Muscle of arm (tissue), 14 donors: Measurements from ENCODE around the gene ENPP4. TPM values are rescaled to one million over a fixed set of nuclear protein-coding genes. Genes with fewer than 3 reads are reported as not detected.
"Not testable (repeated sequence)": the region's sequence is repeated elsewhere in the genome, so short reads cannot be mapped to it uniquely, and the experiment has no call there.

Source experiments
- DNase-seq: peaks from one replicate; pipeline ENCODE4 v3.0.0-alpha.2; 2013
- long read RNA-seq, 11 donors: transcript quantifications; one replicate each; lab custom pipeline, GENCODE V29; 2026
- polyA plus RNA-seq, 12 donors: library from polyadenylated mRNA; unstranded; fragments of 120-200 nt; gene quantifications; one replicate each; pipeline ENCODE4 v1.2.1, GENCODE V29; 2013; ENCODE audit not compliant: insufficient read length in 12 of 12

Gene ENPP4
- polyA plus RNA-seq = 10 to 100 TPM in 11 of 12 donors, not detected in 1; 13.7 to 58.4 (median 41.3) TPM
- long read RNA-seq, donor 1, full-length matches to known transcripts = 5 of 5 reads
- long read RNA-seq, donor 1, partial matches to known transcripts = 0 of 5 reads
- long read RNA-seq, donor 1, other reads (novel, unspliced or antisense) = 0 of 5 reads
- long read RNA-seq, donor 2, full-length matches to known transcripts = 11 of 18 reads
- long read RNA-seq, donor 2, partial matches to known transcripts = 7 of 18 reads
- long read RNA-seq, donor 2, other reads (novel, unspliced or antisense) = 0 of 18 reads
- long read RNA-seq, donor 3, full-length matches to known transcripts = 3 of 3 reads
- long read RNA-seq, donor 3, partial matches to known transcripts = 0 of 3 reads
- long read RNA-seq, donor 3, other reads (novel, unspliced or antisense) = 0 of 3 reads
- long read RNA-seq, donor 4, full-length matches to known transcripts = 2 of 2 reads
- long read RNA-seq, donor 4, partial matches to known transcripts = 0 of 2 reads
- long read RNA-seq, donor 4, other reads (novel, unspliced or antisense) = 0 of 2 reads
- long read RNA-seq, donor 5, full-length matches to known transcripts = 14 of 14 reads
- long read RNA-seq, donor 5, partial matches to known transcripts = 0 of 14 reads
- long read RNA-seq, donor 5, other reads (novel, unspliced or antisense) = 0 of 14 reads
- long read RNA-seq, donor 6, full-length matches to known transcripts = 6 of 6 reads
- long read RNA-seq, donor 6, partial matches to known transcripts = 0 of 6 reads
- long read RNA-seq, donor 6, other reads (novel, unspliced or antisense) = 0 of 6 reads
- long read RNA-seq, donor 7, full-length matches to known transcripts = 2 of 2 reads
- long read RNA-seq, donor 7, partial matches to known transcripts = 0 of 2 reads
- long read RNA-seq, donor 7, other reads (novel, unspliced or antisense) = 0 of 2 reads
- long read RNA-seq, donor 8, full-length matches to known transcripts = 21 of 21 reads
- long read RNA-seq, donor 8, partial matches to known transcripts = 0 of 21 reads
- long read RNA-seq, donor 8, other reads (novel, unspliced or antisense) = 0 of 21 reads
- long read RNA-seq, donor 9, full-length matches to known transcripts = 2 of 2 reads
- long read RNA-seq, donor 9, partial matches to known transcripts = 0 of 2 reads
- long read RNA-seq, donor 9, other reads (novel, unspliced or antisense) = 0 of 2 reads
- long read RNA-seq, donor 10, full-length matches to known transcripts = 13 of 20 reads
- long read RNA-seq, donor 10, partial matches to known transcripts = 7 of 20 reads
- long read RNA-seq, donor 10, other reads (novel, unspliced or antisense) = 0 of 20 reads
- long read RNA-seq, donor 11, full-length matches to known transcripts = 12 of 17 reads
- long read RNA-seq, donor 11, partial matches to known transcripts = 5 of 17 reads
- long read RNA-seq, donor 11, other reads (novel, unspliced or antisense) = 0 of 17 reads

- peak; percentile 83 for DNase-seq
These were observed at the start of gene ENPP4 for GRCh38 chr6:46129629-46130511. TSS of gene ENPP4 (plus strand) at chr6:46129989. CDS start at chr6:46139584, 9,595 bp downstream.

GRCh38 chr6:46080111-46080510, 49.7 kb upstream of the ENPP4 start:
- DNase-seq = no peak

GRCh38 chr6:46085688-46086087, 44.1 kb upstream of the ENPP4 start:
- not testable (repeated sequence) for DNase-seq

GRCh38 chr6:46090115-46091079, 39.4 kb upstream of the ENPP4 start:
- peak; percentile 46 for DNase-seq

- no peak for DNase-seq
These were observed 38.7 kb upstream of the ENPP4 start for GRCh38 chr6:46091080-46091478.

GRCh38 chr6:46095251-46095650, 34.5 kb upstream of the ENPP4 start:
- DNase-seq = no peak

GRCh38 chr6:46097366-46097765, 32.4 kb upstream of the ENPP4 start:
- no peak for DNase-seq

GRCh38 chr6:46098678-46099077, 31.1 kb upstream of the ENPP4 start:
- peak; percentile 8 for DNase-seq

GRCh38 chr6:46099952-46100351, 29.8 kb upstream of the ENPP4 start:
- DNase-seq = no peak

- DNase-seq = no peak
These were observed 27.7 kb upstream of the ENPP4 start for GRCh38 chr6:46102123-46102522.

GRCh38 chr6:46103441-46104115, 26.2 kb upstream of the ENPP4 start:
- DNase-seq = no peak

GRCh38 chr6:46104209-46104608, 25.6 kb upstream of the ENPP4 start:
- no peak for DNase-seq

- DNase-seq = no peak
These were observed 24.2 kb upstream of the ENPP4 start for GRCh38 chr6:46105568-46105967.

GRCh38 chr6:46113370-46113769, 16.4 kb upstream of the ENPP4 start:
- no peak for DNase-seq

GRCh38 chr6:46115634-46116033, 14.2 kb upstream of the ENPP4 start:
- DNase-seq = no peak

GRCh38 chr6:46116289-46116688, 13.5 kb upstream of the ENPP4 start:
- no peak for DNase-seq

GRCh38 chr6:46118157-46118556, 11.6 kb upstream of the ENPP4 start:
- no peak for DNase-seq

GRCh38 chr6:46118836-46119235, 11.0 kb upstream of the ENPP4 start:
- no peak for DNase-seq

- DNase-seq = not testable (repeated sequence)
These were observed 10.1 kb upstream of the ENPP4 start for GRCh38 chr6:46119679-46120078.
